DOHH2 (cell line): Measurements from ENCODE around the gene RNF141.

Source experiments
- H3F3A ChIP-seq: fragments of 200-600 bp; sonication (generic), shearing (Covaris generic); 2 replicates; pipeline ENCODE4 v1.6.0; 2016; ENCODE audit warnings: antibody characterized with exemption, mild to moderate bottlenecking; ENCODE audit not compliant: control insufficient read depth, insufficient read depth
- H3K27ac ChIP-seq: fragments of 200-600 bp; sonication (generic); 2 replicates; pipeline ENCODE4 v1.5.1; 2014; ENCODE audit warnings: low read depth, mild to moderate bottlenecking, low read length, moderate library complexity
- H3K27me3 ChIP-seq: fragments of 200-600 bp; sonication (generic); 2 replicates; pipeline ENCODE4 v1.6.1; 2014; ENCODE audit warnings: mild to moderate bottlenecking, low read length, mixed read lengths; ENCODE audit not compliant: control insufficient read depth
- H3K36me3 ChIP-seq: fragments of 200-600 bp; sonication (generic); 2 replicates; pipeline ENCODE4 v1.6.1; 2014; ENCODE audit warnings: mild to moderate bottlenecking, low read length, moderate library complexity, mixed read lengths; ENCODE audit not compliant: control insufficient read depth
- H3K4me1 ChIP-seq: fragments of 200-600 bp; sonication (generic); 2 replicates; pipeline ENCODE4 v1.6.1; 2014; ENCODE audit warnings: mild to moderate bottlenecking, low read length, mixed read lengths; ENCODE audit not compliant: control insufficient read depth
- H3K4me2 ChIP-seq: fragments of 200-600 bp; sonication (generic); 2 replicates; pipeline ENCODE4 v1.6.0; 2014; ENCODE audit warnings: mild to moderate bottlenecking, low read length, moderate library complexity
- H3K4me3 ChIP-seq: fragments of 200-600 bp; sonication (generic); 2 replicates; pipeline ENCODE4 v1.5.1; 2014; ENCODE audit warnings: mild to moderate bottlenecking, low read length, mixed read lengths
- H3K79me2 ChIP-seq: fragments of 200-600 bp; sonication (generic); 2 replicates; pipeline ENCODE4 v1.6.1; 2014; ENCODE audit warnings: mild to moderate bottlenecking, low read length, mixed read lengths; ENCODE audit not compliant: control insufficient read depth
- H3K9me2 ChIP-seq: fragments of 200-600 bp; sonication (generic); replicated peaks from 2 replicates; pipeline ENCODE4 v1.6.1; 2014; ENCODE audit warnings: mild to moderate bottlenecking, low read length, mixed read lengths; ENCODE audit not compliant: control insufficient read depth
- H3K9me3 ChIP-seq: fragments of 200-600 bp; sonication (generic); 2 replicates; pipeline ENCODE4 v1.6.1; 2014; ENCODE audit warnings: antibody characterized with exemption, low read length, mixed read lengths; ENCODE audit not compliant: control insufficient read depth, insufficient read depth
- H4K20me1 ChIP-seq: fragments of 200-600 bp; sonication (generic); 2 replicates; pipeline ENCODE4 v1.6.0; 2014; ENCODE audit warnings: low read depth, mild to moderate bottlenecking, antibody characterized with exemption, low read length, moderate library complexity; ENCODE audit not compliant: control insufficient read depth, insufficient read depth
- CTCF ChIP-seq: fragments of 200-600 bp; sonication (generic); IDR thresholded peaks from one replicate; pipeline ENCODE4 v1.5.1; 2014; ENCODE audit warnings: antibody characterized with exemption, mild to moderate bottlenecking, low read depth, low read length; ENCODE audit not compliant: poor library complexity, severe bottlenecking
- EZH2phosphoT487 ChIP-seq: fragments of 200-600 bp; sonication (generic); IDR thresholded peaks from 2 replicates; pipeline ENCODE4 v1.6.1; 2017; ENCODE audit warnings: borderline replicate concordance, mild to moderate bottlenecking, antibody characterized with exemption, low read length, moderate library complexity, mixed read lengths

Gene RNF141

DNA sequence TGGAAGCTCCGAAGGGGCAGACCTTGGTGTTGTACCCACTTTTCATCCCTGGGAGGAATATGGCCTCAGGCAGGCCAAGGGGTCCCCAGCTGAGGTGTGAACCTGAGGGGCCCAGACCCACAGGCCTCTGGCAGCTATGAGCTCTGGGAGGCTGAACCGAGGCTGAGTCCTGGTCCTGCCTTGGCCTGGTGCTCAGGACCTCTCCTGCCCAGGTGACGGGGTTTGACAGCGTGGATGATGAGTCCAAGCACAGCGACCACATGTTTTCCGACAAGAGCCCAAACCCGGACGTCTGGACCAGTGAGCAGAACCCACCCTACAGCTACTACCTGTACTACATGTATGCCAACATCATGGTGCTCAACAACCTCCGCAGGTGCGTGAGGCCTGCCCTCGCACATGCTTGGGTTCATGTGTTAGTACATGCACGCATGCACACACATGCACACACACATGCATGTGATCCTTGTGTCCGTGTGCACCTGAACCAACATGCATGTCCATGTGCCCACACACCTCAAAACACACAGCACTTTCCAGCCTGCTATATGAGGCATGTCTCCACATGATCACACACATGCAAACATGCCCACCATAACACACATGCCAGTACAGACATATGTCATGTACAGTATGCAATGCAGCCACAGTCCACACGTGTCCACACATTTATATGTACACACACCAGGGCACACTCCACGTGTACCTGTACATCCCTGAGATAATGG is 40.9 kb downstream of the RNF141 start:
- H3K36me3 ChIP-seq, result peaks cover 13% of the 10 kb centered on the region; the same call in 1 of the 2 replicates
- no peak overlapping the region for H3K4me2 ChIP-seq
- no peak overlapping the region for H3K4me3 ChIP-seq
- H3K27ac ChIP-seq, result no peak overlapping the region
- no peaks in the 10 kb centered on the region for H3K27me3 ChIP-seq
- no peaks in the 10 kb centered on the region for H4K20me1 ChIP-seq
- no peak for TF ChIP-seq CTCF
- TF ChIP-seq EZH2phosphoT487, result no peak
- no peaks in the 10 kb centered on the region for H3K79me2 ChIP-seq
- H3F3A ChIP-seq, result no peaks in the 10 kb centered on the region
- no peaks in the 10 kb centered on the region for H3K9me2 ChIP-seq
- no peaks in the 10 kb centered on the region for H3K4me1 ChIP-seq
- H3K9me3 ChIP-seq, result no peaks in the 10 kb centered on the region

DNA sequence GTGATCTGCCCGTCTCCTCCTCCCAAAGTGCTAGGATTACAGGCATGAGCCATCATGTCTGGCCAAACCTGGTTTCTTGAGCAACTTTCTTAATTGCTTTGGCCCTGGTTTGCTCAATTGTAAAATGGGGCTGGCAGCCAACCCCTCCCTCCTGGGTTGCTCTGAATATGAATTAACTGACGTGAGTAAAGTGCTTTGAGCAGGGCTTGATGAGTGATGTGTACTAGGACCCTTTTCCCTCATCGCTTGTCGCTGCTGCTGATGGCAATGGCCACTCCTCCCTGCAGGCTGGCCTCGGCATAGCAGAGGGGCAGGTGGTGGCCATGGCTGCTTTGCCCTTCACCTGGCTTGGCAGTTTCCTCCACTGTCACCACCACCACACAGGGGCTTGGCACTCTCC is 41.5 kb downstream of the RNF141 start:
- Histone ChIP-seq H3K27ac (no peak overlapping the region), H3K4me3 (no peak overlapping the region), H3K4me2 (no peak overlapping the region), H3K9me3 (no peaks in the 10 kb centered on the region), H3K79me2 (no peaks in the 10 kb centered on the region), H4K20me1 (no peaks in the 10 kb centered on the region), H3K27me3 (no peaks in the 10 kb centered on the region), H3K4me1 (no peaks in the 10 kb centered on the region), H3F3A (no peaks in the 10 kb centered on the region), H3K36me3 (peaks cover 10% of the 10 kb centered on the region; the same call in 1 of the 2 replicates), H3K9me2 (no peaks in the 10 kb centered on the region)
- TF ChIP-seq EZH2phosphoT487 (no peak), CTCF (no peak)

DNA sequence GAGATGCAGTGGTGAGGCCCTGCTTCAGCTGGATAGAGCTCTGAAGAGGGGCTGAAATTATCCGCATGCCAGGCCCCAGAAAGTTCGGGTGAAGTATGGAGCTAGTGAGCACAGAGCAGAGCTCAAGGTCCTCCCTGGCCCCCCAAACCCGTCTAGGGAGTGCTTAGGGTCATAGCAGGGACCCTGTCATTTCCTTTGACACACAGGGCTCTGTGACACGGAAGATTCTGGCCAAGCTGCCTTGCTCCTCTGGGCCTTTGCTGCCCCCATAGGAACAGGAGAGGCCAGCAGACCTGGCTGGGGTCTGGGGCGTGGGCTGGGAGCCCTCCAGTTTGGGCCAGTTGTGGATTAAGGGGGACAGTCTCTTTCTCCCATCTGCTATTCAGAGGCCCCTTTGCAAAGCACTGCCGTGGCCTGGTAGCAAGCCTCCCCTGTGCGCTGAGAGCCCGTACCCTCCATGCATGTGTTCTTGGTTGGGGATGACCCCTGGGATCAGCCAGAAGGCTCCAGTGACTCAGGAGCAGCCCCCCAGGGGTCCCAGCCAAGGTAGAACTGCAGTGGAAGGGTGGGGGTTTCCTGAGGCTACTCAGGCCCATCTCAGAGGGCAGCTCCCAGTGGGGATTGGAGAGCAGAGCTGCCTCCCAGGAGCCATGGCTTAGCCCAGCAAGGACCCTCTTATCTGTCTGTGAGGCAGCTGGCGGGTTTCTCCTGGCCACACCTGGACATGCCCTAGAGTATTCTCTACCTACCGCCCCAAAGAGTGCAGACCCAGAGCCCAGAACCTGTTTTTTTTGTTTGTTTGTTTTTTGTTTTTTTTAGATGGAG is 42.3 kb downstream of the RNF141 start:
- Histone ChIP-seq H3K9me3 (no peaks in the 10 kb centered on the region), H3K79me2 (no peaks in the 10 kb centered on the region), H3F3A (no peaks in the 10 kb centered on the region), H3K4me3 (no peak overlapping the region), H3K9me2 (no peaks in the 10 kb centered on the region), H3K4me1 (no peaks in the 10 kb centered on the region), H3K4me2 (no peak overlapping the region), H3K27me3 (no peaks in the 10 kb centered on the region), H4K20me1 (no peaks in the 10 kb centered on the region), H3K27ac (no peak overlapping the region), H3K36me3 (peaks cover 10% of the 10 kb centered on the region; the same call in 1 of the 2 replicates)
- TF ChIP-seq EZH2phosphoT487 (no peak), CTCF (no peak)
